ENCODE measurements around the gene HSPA4.
"Not testable (repeated sequence)": the region's sequence is repeated elsewhere in the genome, so short reads cannot be mapped to it uniquely, and the experiment has no call there.

Gene HSPA4

DNA sequence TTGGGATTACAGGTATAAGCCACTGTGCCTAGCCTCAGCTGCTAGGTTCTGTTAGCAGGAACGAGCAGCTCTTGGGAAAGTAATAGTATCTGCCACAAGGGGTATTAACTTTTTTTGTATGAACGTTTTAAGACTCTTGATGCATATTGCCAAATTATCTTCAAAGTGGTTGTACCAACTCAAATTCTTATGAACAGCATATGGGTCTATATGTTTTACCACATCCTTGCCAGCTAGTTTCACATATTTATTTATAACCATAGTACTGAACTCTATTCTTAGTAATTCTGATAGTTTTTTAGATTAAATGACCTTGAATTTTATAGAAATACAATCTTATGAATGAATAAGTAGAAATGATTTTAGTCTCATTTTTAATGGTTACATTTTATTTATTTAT is 80.9 kb downstream of the HSPA4 start:
- no peak overlapping the region for H3K4me3 ChIP-seq (ENCODE audit: low read length)
- no peaks in the 10 kb centered on the region for H3K36me3 ChIP-seq (replicated peaks; ENCODE audit: insufficient read depth, low read length)
- no peaks in the 10 kb centered on the region for H3K27me3 ChIP-seq (replicated peaks; ENCODE audit: insufficient read depth, low read length)
- no peaks in the 10 kb centered on the region for H3F3A ChIP-seq (ENCODE audit: insufficient read depth, low read length)
- H3K9ac ChIP-seq (ENCODE audit: low read length): no peak overlapping the region
- DNase-seq: peak; percentile 40
- TF ChIP-seq EZH2 (optimal IDR thresholded peaks at IDR 0.05; ENCODE audit: low read depth, low read length) (no peak), EZH2phosphoT487 (IDR thresholded peaks at IDR 0.05; ENCODE audit: low read length) (no peak)
- TF ChIP-seq, protein P1, sequence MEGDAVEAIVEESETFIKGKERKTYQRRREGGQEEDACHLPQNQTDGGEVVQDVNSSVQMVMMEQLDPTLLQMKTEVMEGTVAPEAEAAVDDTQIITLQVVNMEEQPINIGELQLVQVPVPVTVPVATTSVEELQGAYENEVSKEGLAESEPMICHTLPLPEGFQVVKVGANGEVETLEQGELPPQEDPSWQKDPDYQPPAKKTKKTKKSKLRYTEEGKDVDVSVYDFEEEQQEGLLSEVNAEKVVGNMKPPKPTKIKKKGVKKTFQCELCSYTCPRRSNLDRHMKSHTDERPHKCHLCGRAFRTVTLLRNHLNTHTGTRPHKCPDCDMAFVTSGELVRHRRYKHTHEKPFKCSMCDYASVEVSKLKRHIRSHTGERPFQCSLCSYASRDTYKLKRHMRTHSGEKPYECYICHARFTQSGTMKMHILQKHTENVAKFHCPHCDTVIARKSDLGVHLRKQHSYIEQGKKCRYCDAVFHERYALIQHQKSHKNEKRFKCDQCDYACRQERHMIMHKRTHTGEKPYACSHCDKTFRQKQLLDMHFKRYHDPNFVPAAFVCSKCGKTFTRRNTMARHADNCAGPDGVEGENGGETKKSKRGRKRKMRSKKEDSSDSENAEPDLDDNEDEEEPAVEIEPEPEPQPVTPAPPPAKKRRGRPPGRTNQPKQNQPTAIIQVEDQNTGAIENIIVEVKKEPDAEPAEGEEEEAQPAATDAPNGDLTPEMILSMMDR (IDR thresholded peaks at IDR 0.05; ENCODE audit: low read length): no peak
- H3K4me1 ChIP-seq (ENCODE audit: low read length): peaks cover 5% of the 10 kb centered on the region; the same call in 1 of the 2 replicates
- no peak overlapping the region for H3K27ac ChIP-seq (ENCODE audit: low read length)
- no peaks in the 10 kb centered on the region for H3K9me3 ChIP-seq (replicated peaks; ENCODE audit: insufficient read depth, low read length)
- no peak overlapping the region for H2AFZ ChIP-seq (ENCODE audit: low read length)
- H3K9me2 ChIP-seq (replicated peaks; ENCODE audit: insufficient read depth, low read length): no peaks in the 10 kb centered on the region
- H3K4me2 ChIP-seq (ENCODE audit: low read depth, low read length): no peak overlapping the region
- H4K20me1 ChIP-seq (ENCODE audit: insufficient read depth, low read length): no peaks in the 10 kb centered on the region
- no peaks in the 10 kb centered on the region for H3K79me2 ChIP-seq (ENCODE audit: low read length)

DNA sequence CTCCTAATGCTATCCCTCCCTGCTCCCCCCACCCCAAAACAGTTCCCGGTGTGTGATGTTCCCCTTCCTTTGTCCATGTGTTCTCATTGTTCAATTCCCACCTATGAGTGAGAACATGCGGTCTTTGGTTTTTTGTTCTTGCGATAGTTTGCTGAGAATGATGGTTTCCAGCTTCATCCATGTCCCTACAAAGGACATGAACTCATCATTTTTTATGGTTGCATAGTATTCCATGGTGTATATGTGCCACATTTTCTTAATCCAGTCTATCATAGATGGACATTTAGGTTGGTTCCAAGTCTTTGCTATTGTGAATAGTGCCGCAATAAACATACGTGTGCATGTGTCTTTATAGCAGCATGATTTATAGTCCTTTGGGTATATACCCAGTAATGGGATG is 81.4 kb downstream of the HSPA4 start:
- not testable (repeated sequence) for H3K4me3 ChIP-seq (ENCODE audit: low read length); H3K36me3 ChIP-seq (replicated peaks; ENCODE audit: insufficient read depth, low read length); H3K27ac ChIP-seq (ENCODE audit: low read length); H3K9me2 ChIP-seq (replicated peaks; ENCODE audit: insufficient read depth, low read length); DNase-seq; H3K9me3 ChIP-seq (replicated peaks; ENCODE audit: insufficient read depth, low read length); H3K4me1 ChIP-seq (ENCODE audit: low read length); H3K4me2 ChIP-seq (ENCODE audit: low read depth, low read length); H4K20me1 ChIP-seq (ENCODE audit: insufficient read depth, low read length); H3K9ac ChIP-seq (ENCODE audit: low read length); H3K27me3 ChIP-seq (replicated peaks; ENCODE audit: insufficient read depth, low read length); H2AFZ ChIP-seq (ENCODE audit: low read length); H3F3A ChIP-seq (ENCODE audit: insufficient read depth, low read length); H3K79me2 ChIP-seq (ENCODE audit: low read length)

DNA sequence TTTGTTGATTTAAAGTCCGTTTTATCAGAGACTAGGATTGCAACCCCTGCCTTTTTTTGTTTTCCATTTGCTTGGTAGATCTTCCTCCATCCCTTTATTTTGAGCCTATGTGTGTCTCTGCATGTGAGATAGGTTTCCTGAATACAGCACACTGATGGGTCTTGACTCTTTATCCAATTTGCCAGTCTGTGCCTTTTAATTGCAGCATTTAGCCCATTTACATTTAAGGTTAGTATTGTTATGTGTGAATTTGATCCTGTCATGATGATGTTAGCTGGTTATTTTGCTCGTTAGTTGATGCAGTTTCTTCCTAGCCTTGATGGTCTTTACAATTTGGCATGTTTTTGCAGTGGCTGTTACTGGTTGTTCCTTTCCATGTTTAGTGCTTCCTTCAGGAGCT is 85.1 kb downstream of the HSPA4 start:
- H3K4me3 ChIP-seq (ENCODE audit: low read length); H3K4me1 ChIP-seq (ENCODE audit: low read length); H3K9ac ChIP-seq (ENCODE audit: low read length); H3K9me3 ChIP-seq (replicated peaks; ENCODE audit: insufficient read depth, low read length); H3K4me2 ChIP-seq (ENCODE audit: low read depth, low read length); H3K36me3 ChIP-seq (replicated peaks; ENCODE audit: insufficient read depth, low read length); H3K27me3 ChIP-seq (replicated peaks; ENCODE audit: insufficient read depth, low read length); H2AFZ ChIP-seq (ENCODE audit: low read length); DNase-seq; H3K9me2 ChIP-seq (replicated peaks; ENCODE audit: insufficient read depth, low read length); H3K79me2 ChIP-seq (ENCODE audit: low read length); H3F3A ChIP-seq (ENCODE audit: insufficient read depth, low read length); H4K20me1 ChIP-seq (ENCODE audit: insufficient read depth, low read length); H3K27ac ChIP-seq (ENCODE audit: low read length): not testable (repeated sequence)

DNA sequence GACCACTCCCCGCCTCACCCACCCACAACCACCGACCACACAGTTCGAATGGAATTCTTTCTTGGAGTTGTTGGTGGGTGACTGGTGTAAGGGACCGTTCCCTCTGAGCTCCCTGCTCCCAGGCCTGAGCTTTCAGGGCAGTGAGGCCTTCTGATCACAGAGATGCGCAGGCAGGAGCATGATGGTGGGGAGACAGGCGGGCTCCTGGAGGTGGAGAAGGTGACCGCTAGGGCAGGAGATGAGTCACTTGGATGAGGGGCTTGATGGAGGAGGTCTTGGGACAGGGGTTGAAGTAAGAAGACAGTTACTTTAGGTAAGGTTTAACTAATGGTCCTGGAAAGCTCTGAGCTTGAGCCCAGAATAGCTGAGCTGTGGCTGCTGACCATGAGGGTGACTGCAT is 88.5 kb downstream of the HSPA4 start:
- H3K27ac ChIP-seq (ENCODE audit: low read length): no peak overlapping the region
- H4K20me1 ChIP-seq (ENCODE audit: insufficient read depth, low read length): no peaks in the 10 kb centered on the region
- no peaks in the 10 kb centered on the region for H3K9me2 ChIP-seq (replicated peaks; ENCODE audit: insufficient read depth, low read length)
- DNase-seq: no peak
- H3K36me3 ChIP-seq (replicated peaks; ENCODE audit: insufficient read depth, low read length): no peaks in the 10 kb centered on the region
- no peak overlapping the region for H2AFZ ChIP-seq (ENCODE audit: low read length)
- H3K4me2 ChIP-seq (ENCODE audit: low read depth, low read length): no peak overlapping the region
- H3F3A ChIP-seq (ENCODE audit: insufficient read depth, low read length): no peaks in the 10 kb centered on the region
- H3K4me1 ChIP-seq (ENCODE audit: low read length): no peaks in the 10 kb centered on the region
- H3K79me2 ChIP-seq (ENCODE audit: low read length): no peaks in the 10 kb centered on the region
- no peak overlapping the region for H3K9ac ChIP-seq (ENCODE audit: low read length)
- TF ChIP-seq EZH2phosphoT487 (IDR thresholded peaks at IDR 0.05; ENCODE audit: low read length): no peak
- no peak for TF ChIP-seq EZH2 (optimal IDR thresholded peaks at IDR 0.05; ENCODE audit: low read depth, low read length)
- H3K9me3 ChIP-seq (replicated peaks; ENCODE audit: insufficient read depth, low read length): no peaks in the 10 kb centered on the region
- H3K27me3 ChIP-seq (replicated peaks; ENCODE audit: insufficient read depth, low read length): no peaks in the 10 kb centered on the region
- H3K4me3 ChIP-seq (ENCODE audit: low read length): no peak overlapping the region

DNA sequence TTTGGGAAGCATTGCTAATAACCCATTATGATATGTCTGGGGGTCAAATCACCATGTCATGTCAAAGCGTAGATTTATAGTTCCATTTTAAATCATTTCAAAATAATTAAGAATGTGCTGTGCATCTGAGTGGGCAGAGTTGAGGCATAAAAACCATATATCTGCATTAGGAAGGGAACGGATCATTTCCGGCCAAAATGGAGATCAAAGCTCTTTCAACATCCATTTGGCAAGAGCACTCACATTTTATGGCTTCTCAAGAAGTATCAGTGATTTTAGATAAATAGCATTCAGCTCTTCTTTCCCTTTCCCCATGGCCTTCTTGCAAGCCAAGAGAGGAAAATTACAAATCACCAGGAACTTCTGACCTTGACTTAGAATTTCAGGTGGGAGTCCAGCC is 89.9 kb downstream of the HSPA4 start:
- Histone ChIP-seq H3K27me3 (replicated peaks; ENCODE audit: insufficient read depth, low read length) (no peaks in the 10 kb centered on the region), H3F3A (ENCODE audit: insufficient read depth, low read length) (no peaks in the 10 kb centered on the region), H3K4me1 (ENCODE audit: low read length) (no peaks in the 10 kb centered on the region), H3K9ac (ENCODE audit: low read length) (no peak overlapping the region), H3K4me3 (ENCODE audit: low read length) (no peak overlapping the region), H2AFZ (ENCODE audit: low read length) (no peak overlapping the region), H3K4me2 (ENCODE audit: low read depth, low read length) (no peak overlapping the region), H3K79me2 (ENCODE audit: low read length) (no peaks in the 10 kb centered on the region), H3K27ac (ENCODE audit: low read length) (no peak overlapping the region), H3K9me3 (replicated peaks; ENCODE audit: insufficient read depth, low read length) (no peaks in the 10 kb centered on the region), H3K36me3 (replicated peaks; ENCODE audit: insufficient read depth, low read length) (no peaks in the 10 kb centered on the region), H3K9me2 (replicated peaks; ENCODE audit: insufficient read depth, low read length) (no peaks in the 10 kb centered on the region), H4K20me1 (ENCODE audit: insufficient read depth, low read length) (no peaks in the 10 kb centered on the region)
- DNase-seq: no peak
- no peak for TF ChIP-seq EZH2 (optimal IDR thresholded peaks at IDR 0.05; ENCODE audit: low read depth, low read length)
- no peak for TF ChIP-seq EZH2phosphoT487 (IDR thresholded peaks at IDR 0.05; ENCODE audit: low read length)
- TF ChIP-seq, protein P1 (IDR thresholded peaks at IDR 0.05; ENCODE audit: low read length): no peak

Measured in MM.1S (cell line).